H1 (cell line): ENCODE measurements around the gene POU6F2. TPM values are rescaled to one million over a fixed set of nuclear protein-coding genes. Genes with fewer than 3 reads are reported as not detected.

Experiments used
- CTCF ChIA-PET: fragments of 300-600 bp; sonication (Branson Sonifier 250); formaldehyde crosslinking; loops from one replicate; lab custom pipeline; 2021; ENCODE audit not compliant: partially characterized antibody; lab: Charles Lee
- POLR2A ChIA-PET: fragments of 300-600 bp; sonication (Branson Sonifier 250); formaldehyde crosslinking; loops from one replicate; lab custom pipeline; 2021; ENCODE audit warnings: inconsistent platforms; ENCODE audit not compliant: partially characterized antibody; lab: Charles Lee
- DNase-seq, 2 experiments: peaks; one replicate each; pipeline versions ENCODE4 v3.0.0 to v3.0.0-alpha.2; 2010 to 2022; ENCODE audit warnings: low spot score in 2 of 2, low read depth in 1 of 2, mixed read lengths in 1 of 2
- FAIRE-seq: peaks from 2 replicates; lab custom pipeline; 2011; peaks lifted over from hg19 to GRCh38; lab: Jason Lieb, UNC
- H2AFZ ChIP-seq: 2 replicates; pipeline ENCODE4 v1.8.1; 2012; ENCODE audit warnings: low read length, inconsistent platforms
- H2AK5ac ChIP-seq: 2 replicates; pipeline ENCODE4 v1.6.1; 2013; ENCODE audit warnings: low read depth, low read length
- H2BK120ac ChIP-seq: replicated peaks from 2 replicates; pipeline ENCODE3; 2013; ENCODE audit warnings: low read depth, low read length, inconsistent platforms
- H2BK12ac ChIP-seq: 2 replicates; pipeline ENCODE4 v1.6.1; 2013; ENCODE audit warnings: low read depth, low read length
- H2BK15ac ChIP-seq: 2 replicates; pipeline ENCODE4 v1.6.1; 2013; ENCODE audit warnings: low read length
- H2BK20ac ChIP-seq: 2 replicates; pipeline ENCODE4 v1.6.1; 2013; ENCODE audit warnings: low read length
- H2BK5ac ChIP-seq: 2 replicates; pipeline ENCODE4 v1.6.1; 2013; ENCODE audit warnings: low read depth, low read length
- H3K14ac ChIP-seq: 2 replicates; pipeline ENCODE4 v1.6.1; 2013; ENCODE audit warnings: inconsistent platforms; ENCODE audit not compliant: insufficient read length
- H3K18ac ChIP-seq: 2 replicates; pipeline ENCODE4 v1.6.1; 2013; ENCODE audit warnings: low read length; ENCODE audit errors: extremely low read depth
- H3K23ac ChIP-seq: 2 replicates; pipeline ENCODE4 v1.6.1; 2013; ENCODE audit warnings: inconsistent platforms; ENCODE audit not compliant: insufficient read length
- H3K23me2 ChIP-seq: 2 replicates; pipeline ENCODE4 v1.6.1; 2013; ENCODE audit warnings: low read depth, low read length
- H3K27ac ChIP-seq: 2 replicates; pipeline ENCODE4 v1.6.1; 2011; ENCODE audit warnings: low read depth, low read length, inconsistent platforms
- H3K27me3 ChIP-seq, 4 experiments: replicated peaks in 1 of 4; 1 replicate in 1 of 4; 2 replicates in 3 of 4; pipeline versions ENCODE4 v1.6.1 to v1.8.1; 2011 to 2013; ENCODE audit warnings: low read length in 3 of 4, mild to moderate bottlenecking in 3 of 4, inconsistent platforms in 2 of 4, mixed read lengths in 2 of 4, moderate library complexity in 1 of 4; ENCODE audit not compliant: control insufficient read depth in 3 of 4, insufficient read depth in 3 of 4; ENCODE audit errors: extremely low read depth in 1 of 4
- H3K36me3 ChIP-seq, 4 experiments: 2 replicates each; pipeline versions ENCODE4 v1.6.1 to v1.8.1; 2011 to 2013; ENCODE audit warnings: mild to moderate bottlenecking in 4 of 4, low read length in 3 of 4, moderate library complexity in 2 of 4, control low read depth in 1 of 4, inconsistent platforms in 1 of 4; ENCODE audit not compliant: insufficient read depth in 4 of 4, control insufficient read depth in 2 of 4
- H3K4ac ChIP-seq: replicated peaks from 2 replicates; pipeline ENCODE3; 2013; ENCODE audit warnings: low read length, low read depth, mixed read lengths, inconsistent platforms; ENCODE audit not compliant: insufficient read length
- H3K4me1 ChIP-seq, 4 experiments: replicated peaks in 1 of 4; 1 replicate in 1 of 4; 2 replicates in 3 of 4; pipeline versions ENCODE4 v1.6.1 to v1.8.1; 2011 to 2013; ENCODE audit warnings: low read length in 3 of 4, inconsistent platforms in 2 of 4, mixed read lengths in 1 of 4; ENCODE audit not compliant: insufficient read depth in 4 of 4, control insufficient read depth in 3 of 4
- H3K4me2 ChIP-seq, 2 experiments: 2 replicates each; pipeline versions ENCODE4 v1.6.1 to v1.8.1; 2011 to 2013; ENCODE audit warnings: low read depth in 2 of 2, low read length in 2 of 2, control low read depth in 1 of 2, inconsistent platforms in 1 of 2, mild to moderate bottlenecking in 1 of 2; ENCODE audit not compliant: insufficient read depth in 1 of 2
- H3K4me3 ChIP-seq, 4 experiments: fragments of 200-600, 300-600 bp in 1 of 4; sonication (generic), shearing (Covaris generic), sonication (Bioruptor Twin) in 1 of 4; 2 replicates each; pipeline versions ENCODE4 v1.5.1 to v1.8.1; 2011 to 2016; ENCODE audit warnings: low read length in 4 of 4, low read depth in 3 of 4, control low read depth in 2 of 4, inconsistent platforms in 2 of 4, mild to moderate bottlenecking in 2 of 4, mixed read lengths in 1 of 4, moderate library complexity in 1 of 4; ENCODE audit not compliant: insufficient read depth in 2 of 4; ENCODE audit errors: extremely low read depth in 1 of 4
- H3K56ac ChIP-seq: replicated peaks from 2 replicates; pipeline ENCODE3; 2013; ENCODE audit warnings: low read depth, mild to moderate bottlenecking, mixed read lengths, low read length, inconsistent platforms; ENCODE audit not compliant: insufficient read length
- H3K79me1 ChIP-seq: 2 replicates; pipeline ENCODE4 v1.6.1; 2013; ENCODE audit warnings: low read depth, low read length, control low read depth
- H3K79me2 ChIP-seq, 2 experiments: 2 replicates each; pipeline versions ENCODE4 v1.6.1 to v1.8.1; 2012 to 2013; ENCODE audit warnings: low read length in 2 of 2, mild to moderate bottlenecking in 2 of 2, inconsistent platforms in 1 of 2; ENCODE audit not compliant: insufficient read depth in 2 of 2, control insufficient read depth in 1 of 2
- H3K9ac ChIP-seq, 4 experiments: replicated peaks in 1 of 4; 1 replicate in 1 of 4; 2 replicates in 3 of 4; pipeline versions ENCODE4 v1.6.1 to v1.8.1; 2011 to 2013; ENCODE audit warnings: low read depth in 3 of 4, low read length in 3 of 4, control low read depth in 2 of 4, mild to moderate bottlenecking in 2 of 4, moderate library complexity in 2 of 4, inconsistent platforms in 1 of 4; ENCODE audit errors: extremely low read depth in 1 of 4
- H3K9me3 ChIP-seq, 2 experiments: 2 replicates each; pipeline versions ENCODE4 v1.6.1 to v1.8.1; 2012 to 2013; ENCODE audit warnings: mild to moderate bottlenecking in 2 of 2, moderate library complexity in 2 of 2, control low read depth in 1 of 2, inconsistent platforms in 1 of 2, low read depth in 1 of 2, low read length in 1 of 2, mixed read lengths in 1 of 2; ENCODE audit not compliant: insufficient read depth in 2 of 2
- H4K20me1 ChIP-seq, 2 experiments: replicated peaks in 1 of 2; 2 replicates each; pipeline versions ENCODE3 to v1.8.1; 2011 to 2013; ENCODE audit warnings: inconsistent platforms in 2 of 2, low read length in 2 of 2, mild to moderate bottlenecking in 1 of 2; ENCODE audit not compliant: insufficient read depth in 2 of 2, control insufficient read depth in 1 of 2
- H4K5ac ChIP-seq: 2 replicates; pipeline ENCODE4 v1.6.1; 2013; ENCODE audit warnings: low read length, low read depth, mixed read lengths, inconsistent platforms; ENCODE audit not compliant: insufficient read length
- H4K8ac ChIP-seq: 2 replicates; pipeline ENCODE4 v1.8.0; 2013; ENCODE audit warnings: mild to moderate bottlenecking, moderate library complexity, low read length, inconsistent platforms; ENCODE audit not compliant: insufficient read depth; ENCODE audit errors: extremely low read depth
- H4K91ac ChIP-seq: replicated peaks from 2 replicates; pipeline ENCODE3; 2013; ENCODE audit warnings: low read length, mixed read lengths, inconsistent platforms; ENCODE audit not compliant: insufficient read length
- BRCA1 ChIP-seq: IDR thresholded peaks from 2 replicates; pipeline ENCODE4 v1.6.1; 2012; ENCODE audit warnings: low read depth, low read length, improper control_type of control experiment
- CBX8 ChIP-seq: fragments of 300-800, 300-1000 bp; sonication (generic); IDR thresholded peaks from 2 replicates; pipeline ENCODE4 v1.7.1; 2016; ENCODE audit warnings: low read depth, low read length, borderline replicate concordance
- KDM4A ChIP-seq: IDR thresholded peaks from one replicate; pipeline ENCODE4 v1.7.1; 2012; ENCODE audit warnings: low read depth, mild to moderate bottlenecking, moderate library complexity, low read length, inconsistent platforms; ENCODE audit not compliant: severe bottlenecking
- POLR2AphosphoS5 ChIP-seq: IDR thresholded peaks from 2 replicates; pipeline ENCODE4 v1.6.1; 2011; ENCODE audit warnings: low read depth, low read length
- RBBP5 ChIP-seq: IDR thresholded peaks from 2 replicates; pipeline ENCODE4 v1.7.1; 2012; ENCODE audit warnings: low read depth, mild to moderate bottlenecking, inconsistent platforms, low read length, moderate library complexity, borderline replicate concordance
- SIRT6 ChIP-seq: IDR thresholded peaks from one replicate; pipeline ENCODE4 v1.7.1; 2012; ENCODE audit warnings: low read length, inconsistent platforms
- SP2 ChIP-seq: IDR thresholded peaks from 2 replicates; pipeline ENCODE4 v1.6.1; 2012; ENCODE audit warnings: mild to moderate bottlenecking, low read length, inconsistent platforms
- YY1 ChIP-seq: IDR thresholded peaks from 2 replicates; pipeline ENCODE4 v1.6.1; 2011; ENCODE audit warnings: low read depth, mild to moderate bottlenecking, low read length
- WGBS, 2 experiments: shearing (Covaris generic) in 1 of 2; methylation state at CpG; one replicate each; pipeline versions ENCODE4 v1.1.6 to v1.1.7; 2013 to 2015; ENCODE audit warnings: low lambda C conversion rate in 2 of 2, mixed read lengths in 2 of 2, inconsistent platforms in 1 of 2, low coverage in 1 of 2, missing lambda C conversion rate in 1 of 2; ENCODE audit not compliant: insufficient replicate concordance in 2 of 2, insufficient coverage in 1 of 2, insufficient read length in 1 of 2; ENCODE audit errors: extremely low coverage in 1 of 2, missing lambda C conversion rate in 1 of 2; 5-methylcytosine and 5-hydroxymethylcytosine counted together
- polyA plus RNA-seq, 7 experiments: library from polyadenylated mRNA; depleted of rRNA in 3 of 7; stranded (reverse) in 5 of 7; unstranded in 2 of 7; fragments of >200 nt in 5 of 7; fragments of 200-250 nt in 2 of 7; gene quantifications; 1 replicate in 5 of 7; 2 replicates in 1 of 7; 4 replicates in 1 of 7; pipeline versions ENCODE4 v1.2.1 to v1.2.3, GENCODE V29; 2011 to 2013; ENCODE audit warnings: missing spikeins in 2 of 7, mixed read lengths in 2 of 7
- total RNA-seq: library from RNA; stranded (reverse); fragmentation: NEBNext Ultra II Directional; extraction: Animal tissue kit (Norgen Biotek cat#: 25700); gene quantifications from 2 replicates; pipeline ENCODE4 v1.2.1, GENCODE V29; 2021

POU6F2 gene
- total and polyA plus RNA-seq, 2 of the 8 experiments (the other 6 are each of a cell fraction or from before 2014, with no cell fraction given) = 1.1 to 2.0 TPM

DNA sequence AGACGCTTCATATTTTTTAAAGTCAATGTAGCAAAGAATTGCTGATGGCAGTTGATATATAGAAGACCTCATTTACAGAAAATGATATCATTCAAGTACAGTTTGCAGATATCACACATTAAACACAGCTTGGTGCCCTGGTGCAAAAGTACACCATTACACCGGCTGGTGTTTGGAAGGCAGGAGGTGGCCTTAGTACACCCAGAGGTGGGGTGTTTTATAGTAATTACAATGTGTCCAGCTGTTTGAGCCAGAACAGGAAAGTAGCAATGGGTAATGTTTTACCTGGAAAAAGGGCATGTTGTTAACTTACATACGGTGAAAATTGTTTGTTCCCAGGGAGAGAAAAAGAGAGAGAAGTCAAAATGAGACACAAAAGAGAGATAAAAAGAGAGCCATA lies 485.5 kb downstream of the POU6F2 start:
- H3K79me1 ChIP-seq = no peaks in the 10 kb centered on the region
- no peaks in the 10 kb centered on the region for H3K23me2 ChIP-seq
- no peak overlapping the region for H2BK5ac ChIP-seq
- no peak overlapping the region for H2BK120ac ChIP-seq
- no peak overlapping the region for H3K27ac ChIP-seq
- no peaks in the 10 kb centered on the region for H3K79me2 ChIP-seq
- no peak overlapping the region for H2BK20ac ChIP-seq
- H4K8ac ChIP-seq = no peak overlapping the region
- 77% methylated on average over 3 of the region's 3 CpGs; no CpG with 5 or more reads in 1 of the 2 experiments for WGBS, 2 experiments
- H2AK5ac ChIP-seq = no peak overlapping the region
- H3K4me2 ChIP-seq = no peak overlapping the region
- H3K18ac ChIP-seq = no peak overlapping the region
- CTCF ChIA-PET = interaction anchor here (0.7 to 3.2 kb wide), 13 partner anchors 8 to 668 kb away, joined by 3 to 49 read pairs (median 4); no protein-coding TSS in a partner anchor
- FAIRE-seq (no peak), DNase-seq (no peak)
- H3K4ac ChIP-seq = no peak overlapping the region
- no peaks in the 10 kb centered on the region for H3K27me3 ChIP-seq
- no peaks in the 10 kb centered on the region for H3K36me3 ChIP-seq
- H3K56ac ChIP-seq = no peak overlapping the region
- no peak overlapping the region for H3K4me3 ChIP-seq
- H3K9me3 ChIP-seq = no peaks in the 10 kb centered on the region
- H2BK15ac ChIP-seq = no peak overlapping the region
- no peak overlapping the region for H3K9ac ChIP-seq
- no peak overlapping the region for H2BK12ac ChIP-seq
- TF ChIP-seq KDM4A (no peak), RBBP5 (no peak), SP2 (no peak), SIRT6 (no peak), BRCA1 (no peak), YY1 (no peak), POLR2AphosphoS5 (no peak), CBX8 (no peak)
- H3K14ac ChIP-seq = no peak overlapping the region
- POLR2A ChIA-PET = no interaction called here
- no peak overlapping the region for H3K23ac ChIP-seq
- no peak overlapping the region for H4K91ac ChIP-seq
- peaks cover 0 to 4% (median 2%) of the 10 kb centered on the region in 4 experiments for H3K4me1 ChIP-seq
- no peak overlapping the region for H4K5ac ChIP-seq
- H2AFZ ChIP-seq = no peak overlapping the region
- no peaks in the 10 kb centered on the region for H4K20me1 ChIP-seq
